ENCODE results near the gene SLC2A9.

The SLC2A9 gene

GRCh38 chr4:9952415-9952950 lies 68.8 kb downstream of the SLC2A9 start:
- no peak for DNase-seq

GRCh38 chr4:9949573-9949972 lies 71.7 kb downstream of the SLC2A9 start:
- no peak for DNase-seq

- no peak for DNase-seq
Observed at GRCh38 chr4:9947168-9948062, 73.9 kb downstream of the SLC2A9 start.

GRCh38 chr4:9946170-9946569 lies 75.1 kb downstream of the SLC2A9 start:
- no peak for DNase-seq

GRCh38 chr4:9944431-9945425 lies 76.6 kb downstream of the SLC2A9 start:
- DNase-seq = no peak

GRCh38 chr4:9943761-9944160 lies 77.5 kb downstream of the SLC2A9 start:
- no peak for DNase-seq

GRCh38 chr4:9942921-9943600 lies 78.2 kb downstream of the SLC2A9 start:
- DNase-seq = no peak

GRCh38 chr4:9942139-9942538 lies 79.2 kb downstream of the SLC2A9 start:
- no peak for DNase-seq

- DNase-seq = no peak
Observed at GRCh38 chr4:9940041-9940440, 81.3 kb downstream of the SLC2A9 start.

GRCh38 chr4:9938933-9939332 lies 82.4 kb downstream of the SLC2A9 start:
- no peak for DNase-seq

- DNase-seq = no peak
Observed at GRCh38 chr4:9937078-9937477, 84.2 kb downstream of the SLC2A9 start.

GRCh38 chr4:9936129-9936644 lies 85.1 kb downstream of the SLC2A9 start:
- no peak for DNase-seq

GRCh38 chr4:9933956-9934355 lies 87.3 kb downstream of the SLC2A9 start:
- no peak for DNase-seq

- no peak for DNase-seq
Observed at GRCh38 chr4:9933184-9933583, 88.1 kb downstream of the SLC2A9 start.

GRCh38 chr4:9932771-9933170 lies 88.5 kb downstream of the SLC2A9 start:
- no peak for DNase-seq

- DNase-seq = no peak
Observed at GRCh38 chr4:9931146-9931545, 90.2 kb downstream of the SLC2A9 start.

GRCh38 chr4:9929111-9929510 lies 92.2 kb downstream of the SLC2A9 start:
- DNase-seq = no peak

- DNase-seq = no peak
Observed at GRCh38 chr4:9927341-9928007, 93.8 kb downstream of the SLC2A9 start.

- DNase-seq = no peak
Observed at GRCh38 chr4:9926586-9926985, 94.7 kb downstream of the SLC2A9 start.

- DNase-seq = peak; percentile 17
Observed at GRCh38 chr4:9925750-9926439, 95.4 kb downstream of the SLC2A9 start.

GRCh38 chr4:9924750-9925149 lies 96.5 kb downstream of the SLC2A9 start:
- no peak for DNase-seq
